HG02884 (cell line): Measurements from ENCODE around the gene SLC13A5.
"Not testable (repeated sequence)": the region's sequence is repeated elsewhere in the genome, so short reads cannot be mapped to it uniquely, and the experiment has no call there.

ENCODE experiments used
- ATAC-seq: cut with Tn5 transposase; IDR thresholded peaks from one replicate; pipeline ENCODE4 v1.9.1; 2021; ENCODE audit warnings: mild to moderate bottlenecking, moderate library complexity; ENCODE audit not compliant: unreplicated experiment

SLC13A5 gene

DNA sequence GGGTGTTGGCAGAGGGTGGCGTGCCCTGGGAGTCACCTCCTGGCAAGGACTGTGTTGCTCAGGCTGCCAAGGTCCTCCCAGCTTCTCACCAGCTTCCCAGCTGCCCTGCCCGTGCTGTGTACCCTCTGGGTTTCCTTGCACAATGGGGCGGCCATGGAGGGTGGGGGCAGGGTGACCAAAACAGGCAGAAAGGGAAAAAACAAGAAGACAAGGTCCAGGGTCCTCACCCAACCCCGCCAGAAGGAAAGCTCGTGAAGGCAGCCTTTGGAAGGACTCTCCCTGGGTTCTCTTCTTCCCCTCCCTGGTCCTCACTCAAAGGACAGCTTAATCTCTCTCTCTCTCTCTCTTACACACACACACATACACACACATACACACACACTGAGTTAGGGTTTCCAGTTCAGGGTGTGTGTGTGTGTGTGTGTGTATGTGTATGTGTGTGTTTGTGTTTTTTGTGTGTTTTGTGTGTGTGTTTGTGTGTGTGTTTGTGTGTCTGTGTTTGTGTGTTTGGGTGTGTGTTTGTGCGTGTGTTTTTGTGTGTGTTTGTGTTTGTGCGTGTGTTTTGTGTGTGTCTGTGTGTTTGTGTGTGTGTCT is 2.0 kb downstream of the SLC13A5 start:
- ATAC-seq: no peak

DNA sequence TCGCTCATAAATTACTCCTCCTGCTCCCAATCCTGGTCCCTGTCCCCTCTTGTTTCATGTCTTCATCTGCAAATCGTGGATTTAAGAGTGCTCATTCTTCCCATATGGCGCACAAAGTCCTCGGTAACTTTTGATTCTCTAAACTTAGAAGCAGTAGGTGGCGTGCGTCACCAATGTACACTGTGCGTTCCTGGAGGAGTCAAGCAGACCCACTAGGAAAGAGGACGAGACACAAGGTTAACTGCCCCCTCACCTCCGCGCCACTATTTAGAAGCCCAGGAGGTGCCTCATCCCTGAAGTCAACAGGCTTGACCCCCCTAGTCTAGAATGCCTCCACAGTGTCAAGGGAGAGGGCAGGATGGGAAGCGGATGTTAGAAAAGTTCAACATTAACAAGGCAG is 2.9 kb downstream of the SLC13A5 start:
- ATAC-seq: no peak

DNA sequence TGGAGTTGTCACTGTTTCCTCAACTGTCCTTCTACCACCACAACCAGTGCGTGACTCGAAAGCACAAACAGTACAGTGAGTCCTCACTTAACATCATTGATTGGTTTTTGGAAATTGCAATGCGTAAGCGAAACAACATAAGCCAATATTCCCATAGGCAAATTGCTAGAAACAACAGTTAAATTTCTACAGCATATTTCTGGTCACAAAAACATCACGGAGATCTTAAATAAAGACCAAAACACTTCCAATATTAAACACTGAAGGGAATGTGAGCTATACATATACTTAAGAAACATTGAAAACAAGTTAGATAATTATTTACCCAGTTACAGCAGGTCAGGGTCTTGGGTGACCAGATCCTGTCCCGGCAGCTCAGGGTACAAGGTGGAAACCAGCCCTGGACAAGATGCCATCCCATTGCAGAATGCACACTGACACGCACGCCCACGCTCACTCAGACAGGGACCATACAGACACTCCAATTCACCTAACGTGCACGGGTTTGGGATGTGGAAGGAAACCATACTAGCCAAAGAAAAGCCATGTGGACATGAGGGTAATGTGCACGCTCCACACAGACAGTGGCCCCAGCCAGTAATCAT is 4.7 kb downstream of the SLC13A5 start:
- ATAC-seq: no peak

DNA sequence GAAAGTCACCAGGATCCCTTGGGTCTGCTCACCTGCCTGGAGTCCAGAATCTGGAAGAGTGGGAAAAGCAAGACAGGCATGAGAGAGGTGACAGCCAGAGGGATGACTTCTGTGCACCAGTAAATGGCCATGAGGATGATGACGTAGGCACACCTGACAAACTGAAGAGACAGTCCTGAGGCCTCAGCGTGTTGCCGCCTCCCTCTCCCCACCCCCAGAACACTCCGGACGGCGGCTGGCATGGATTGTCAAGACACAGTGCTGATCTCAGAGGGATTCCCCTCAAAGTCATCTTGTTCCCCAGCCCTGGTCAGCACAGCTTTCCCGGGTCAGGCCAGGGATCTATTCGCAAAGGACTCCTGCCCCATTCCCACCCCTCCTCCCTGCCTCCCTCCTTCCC is 6.2 kb downstream of the SLC13A5 start:
- ATAC-seq: no peak

DNA sequence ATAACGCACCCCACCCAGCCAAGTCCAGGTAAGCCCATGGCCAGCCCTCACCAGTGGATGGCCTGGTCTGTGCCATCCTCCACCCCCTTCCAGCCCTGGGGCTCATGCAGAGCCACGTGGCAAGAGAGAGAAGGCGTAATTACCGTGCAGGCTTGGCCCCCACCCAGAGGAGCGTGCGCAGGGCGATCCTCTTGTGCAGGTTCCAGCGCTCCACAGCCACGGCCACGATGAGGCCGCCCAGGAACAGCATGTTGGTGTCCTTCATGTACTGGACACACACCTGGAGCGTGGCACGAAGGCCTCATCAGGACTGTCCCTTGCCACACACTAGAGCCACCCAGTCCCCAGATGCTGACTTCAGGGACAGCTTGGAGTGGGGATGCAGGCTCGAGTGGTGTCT is 6.7 kb downstream of the SLC13A5 start:
- ATAC-seq: no peak

DNA sequence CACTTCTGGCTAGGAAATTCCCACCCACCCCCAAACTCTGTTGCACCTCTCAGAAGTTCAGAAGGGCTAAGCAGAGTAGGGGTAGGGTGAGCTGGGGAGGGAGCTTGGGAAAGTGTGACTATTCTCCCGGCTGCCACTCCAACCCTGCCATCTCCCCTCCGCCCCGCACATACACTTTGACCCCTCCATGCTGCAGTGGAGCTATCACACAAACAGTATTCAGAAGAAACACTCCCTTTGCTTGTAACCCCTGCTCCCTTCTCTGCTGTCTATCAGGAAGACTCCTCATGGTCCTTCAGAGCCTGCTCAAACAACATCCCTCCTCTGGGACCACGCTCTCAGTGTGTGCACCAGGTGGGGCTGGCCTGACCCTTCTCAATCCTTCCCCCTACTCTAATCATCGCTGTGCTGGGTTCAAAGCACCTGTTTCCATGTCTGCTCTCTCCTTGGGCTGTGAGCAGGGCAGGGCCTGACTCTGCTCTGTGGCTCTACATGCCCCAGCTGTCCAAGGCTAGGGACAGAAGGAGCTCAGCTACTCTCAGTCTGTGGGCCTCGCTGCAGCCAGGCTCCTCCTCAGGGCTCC is 8.6 kb downstream of the SLC13A5 start:
- no peak for ATAC-seq

DNA sequence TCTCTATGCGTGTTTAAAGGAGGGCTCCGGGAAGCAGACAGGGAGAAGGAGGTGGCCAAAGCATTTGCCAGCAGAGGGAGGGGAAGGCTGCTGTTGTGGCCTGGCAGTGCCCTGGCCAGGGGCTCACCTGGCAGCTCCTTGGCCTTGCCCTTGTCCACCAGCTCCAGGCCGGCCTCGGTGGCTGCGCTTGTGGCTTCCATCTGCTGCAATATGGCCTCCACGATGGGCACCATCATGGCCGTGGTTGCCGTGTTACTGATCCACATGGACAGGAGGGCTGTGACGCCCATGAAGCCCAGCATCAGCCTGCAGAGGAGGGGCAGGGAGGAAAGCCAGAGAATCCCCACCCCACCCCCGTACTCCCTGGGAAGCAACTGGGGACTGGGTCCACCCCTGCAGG is 9.4 kb downstream of the SLC13A5 start:
- no peak for ATAC-seq

DNA sequence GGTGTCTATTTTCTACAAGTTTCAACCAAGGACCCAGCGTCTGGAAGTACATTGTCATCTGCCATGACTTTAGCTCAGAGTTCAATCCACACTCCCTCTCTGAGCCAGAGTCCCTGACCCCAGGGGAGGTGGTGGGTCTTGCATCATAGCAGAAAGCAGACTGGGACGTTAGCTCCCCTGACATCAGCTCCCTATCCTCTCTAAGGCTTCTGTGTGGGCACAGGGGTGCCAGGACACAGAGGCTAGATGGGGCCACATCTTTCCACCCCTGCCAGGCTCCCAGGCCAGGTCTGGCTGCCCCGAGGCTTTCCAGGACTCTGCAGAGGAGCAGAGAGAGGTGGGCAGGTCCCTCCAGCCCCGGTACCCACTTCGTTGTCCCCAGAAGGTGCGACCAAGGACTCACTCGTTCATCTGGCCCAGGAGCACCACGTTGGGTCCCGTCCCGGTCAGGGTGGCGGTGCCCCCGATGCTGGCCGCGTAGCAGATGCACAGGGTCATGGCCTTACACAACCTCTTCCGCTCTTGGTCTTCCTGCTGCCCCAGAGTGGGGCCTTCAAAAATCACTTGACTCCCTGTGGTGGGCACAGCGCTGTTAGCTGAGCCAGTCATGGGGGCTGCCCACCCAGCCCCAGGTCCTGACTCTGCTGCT is 10.5 kb downstream of the SLC13A5 start:
- no peak for ATAC-seq

DNA sequence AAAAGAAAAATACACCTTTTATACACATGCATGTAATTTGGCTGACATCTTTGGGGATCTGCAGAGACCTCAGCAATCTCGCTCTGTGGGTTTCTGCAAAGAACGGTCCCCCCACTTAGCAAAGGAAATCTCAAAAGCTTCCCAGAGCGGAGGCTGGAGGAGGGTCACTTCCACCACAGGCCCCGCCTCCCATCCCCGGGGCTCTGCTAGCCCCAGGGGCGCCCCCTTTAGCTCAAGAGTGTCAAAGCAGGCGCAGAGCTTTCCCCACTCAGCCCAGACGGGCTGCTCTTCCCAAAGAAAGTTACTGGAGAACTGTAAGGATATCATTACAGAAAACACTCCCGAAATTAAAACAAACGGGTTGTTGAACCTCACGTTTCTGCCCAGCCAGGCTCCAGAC is 11.4 kb downstream of the SLC13A5 start:
- ATAC-seq: no peak

DNA sequence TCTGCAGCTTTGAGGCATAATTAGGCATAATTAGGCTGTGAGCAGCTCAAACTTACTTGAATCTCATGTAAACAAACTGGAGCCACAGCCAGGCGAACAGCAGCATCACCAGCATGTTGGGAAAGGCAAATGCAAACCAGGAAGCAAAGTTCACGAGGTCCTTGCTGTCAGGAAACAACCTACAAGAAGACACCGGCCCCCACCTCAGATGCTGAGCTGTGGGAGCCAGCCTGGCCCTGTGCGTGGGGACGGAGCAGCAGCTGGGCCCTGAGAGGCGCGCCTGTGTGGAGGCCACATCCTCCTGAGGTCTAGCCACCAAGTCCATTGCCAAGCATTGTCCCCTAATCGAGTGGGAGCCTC is 12.2 kb downstream of the SLC13A5 start:
- ATAC-seq: no peak

DNA sequence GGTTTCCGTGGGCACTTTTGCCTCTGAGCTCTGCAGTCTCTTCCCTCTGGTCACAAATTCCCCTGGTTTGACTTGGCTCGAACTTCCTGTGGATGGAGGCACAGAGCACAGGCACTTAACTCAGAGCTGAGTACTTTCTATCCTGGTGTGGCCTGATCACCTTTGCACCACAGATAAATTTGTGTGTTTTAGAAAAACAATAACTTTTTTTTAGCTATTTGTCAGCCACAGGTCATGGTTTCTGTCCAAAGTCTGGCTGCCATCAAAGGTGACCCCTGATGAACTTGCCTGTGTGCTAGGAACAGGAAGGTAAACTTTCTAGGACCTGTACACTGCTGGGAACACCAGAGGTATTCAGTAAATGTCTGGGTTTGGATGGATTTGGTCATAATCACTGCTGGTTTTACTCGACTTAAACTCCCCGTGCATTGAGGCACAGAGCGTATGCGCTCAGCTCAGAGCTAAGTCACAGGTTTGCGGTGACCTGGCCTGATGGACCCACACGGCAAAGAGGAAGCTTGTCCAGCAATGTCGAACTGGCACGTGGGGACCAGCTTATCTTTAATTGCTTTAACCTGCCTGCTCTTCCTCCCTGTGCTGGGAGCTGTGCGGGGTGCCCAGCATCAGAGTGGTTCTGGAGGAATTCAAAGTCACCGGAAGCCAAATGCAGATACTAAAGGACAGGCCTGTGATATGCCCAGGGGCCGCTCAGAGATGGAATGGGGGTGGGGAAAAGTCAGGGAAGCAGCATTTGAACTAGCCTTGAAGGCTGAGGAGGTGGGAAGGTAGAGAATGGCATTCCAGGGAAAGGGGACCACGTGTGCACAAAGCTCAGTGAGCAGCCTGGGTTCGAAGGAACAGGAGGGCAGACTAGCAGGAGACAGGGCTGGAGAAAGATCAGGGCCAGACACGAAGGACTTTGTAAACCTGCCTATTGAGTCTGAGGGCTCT is 12.9 kb downstream of the SLC13A5 start:
- no peak for ATAC-seq

DNA sequence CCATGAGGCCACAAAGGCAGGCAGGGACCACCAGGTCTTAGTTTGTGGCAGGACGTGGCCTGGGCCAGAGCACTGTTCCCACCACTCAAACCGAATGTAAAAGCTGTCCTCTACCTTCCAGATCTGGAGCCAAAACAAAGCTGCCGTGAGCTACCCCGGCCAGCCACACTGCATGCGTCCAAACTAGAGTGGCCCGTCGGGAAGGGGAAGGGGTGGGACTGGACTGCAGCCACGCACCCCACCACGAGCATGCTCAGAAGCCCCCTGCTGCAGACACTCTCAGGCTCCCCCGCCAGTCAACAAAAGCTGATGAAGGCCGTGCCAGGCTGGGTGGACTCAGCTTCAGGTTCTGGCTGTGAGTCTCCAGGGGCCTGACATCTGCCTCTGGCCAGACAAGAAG is 15.2 kb downstream of the SLC13A5 start:
- no peak for ATAC-seq

DNA sequence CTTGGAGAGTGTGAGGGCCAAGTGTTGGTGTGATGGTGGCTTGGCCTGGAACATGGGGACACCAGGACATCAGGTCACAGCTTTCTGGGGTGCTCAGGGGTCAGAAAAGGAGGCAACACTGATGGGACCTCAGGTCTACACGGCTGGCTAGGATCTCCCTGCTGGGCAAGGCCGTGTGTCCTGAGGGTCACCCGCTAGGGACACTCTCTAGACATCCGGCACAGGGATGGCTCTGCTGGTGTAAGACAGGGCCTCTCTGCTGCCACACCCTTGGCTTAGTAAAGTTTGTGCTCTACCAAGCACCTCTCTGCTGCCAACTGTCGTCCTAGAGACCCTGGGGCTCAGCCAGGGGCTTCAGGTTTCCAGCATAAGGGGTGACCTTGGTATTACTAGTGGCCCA is 16.3 kb downstream of the SLC13A5 start:
- ATAC-seq: no peak

DNA sequence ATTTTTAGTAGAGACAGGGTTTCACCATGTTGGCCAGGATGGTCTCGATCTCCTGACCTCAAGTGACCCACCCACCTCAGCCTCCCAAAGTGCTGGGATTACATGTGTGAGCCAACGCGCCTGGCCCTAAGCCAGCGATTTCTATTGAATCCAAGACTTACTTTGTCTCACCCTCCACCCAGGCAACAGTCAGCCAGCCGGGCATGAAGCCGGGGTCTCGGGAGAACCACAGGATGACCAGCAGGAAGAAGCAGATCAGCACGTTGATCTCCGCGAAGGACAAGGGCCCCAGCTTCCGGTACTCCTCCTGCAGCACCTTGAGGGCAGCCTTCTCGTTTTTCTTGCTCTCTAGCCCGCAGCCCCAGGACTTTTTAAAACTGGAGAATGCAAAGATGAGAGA is 17.6 kb downstream of the SLC13A5 start:
- no peak for ATAC-seq

DNA sequence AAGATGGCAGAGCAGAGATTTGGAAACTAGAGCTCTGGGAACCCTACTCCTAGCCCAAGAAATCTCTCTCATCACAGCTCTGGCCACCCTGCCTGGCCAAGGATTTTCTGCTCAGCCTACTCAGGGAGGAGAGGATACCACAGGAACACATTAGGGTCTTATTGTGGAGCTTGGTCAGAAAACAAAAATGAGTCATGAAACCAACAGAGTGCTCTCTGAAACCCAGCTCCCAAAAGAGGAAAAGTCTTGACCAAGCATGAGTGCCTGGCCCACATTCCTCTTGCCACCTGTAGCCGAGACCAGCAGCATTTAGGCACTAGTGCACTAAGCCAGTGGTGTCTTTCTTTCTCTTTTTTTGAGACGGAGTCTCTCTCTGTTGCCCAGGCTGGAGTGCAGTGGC is 18.1 kb downstream of the SLC13A5 start:
- ATAC-seq: no peak

DNA sequence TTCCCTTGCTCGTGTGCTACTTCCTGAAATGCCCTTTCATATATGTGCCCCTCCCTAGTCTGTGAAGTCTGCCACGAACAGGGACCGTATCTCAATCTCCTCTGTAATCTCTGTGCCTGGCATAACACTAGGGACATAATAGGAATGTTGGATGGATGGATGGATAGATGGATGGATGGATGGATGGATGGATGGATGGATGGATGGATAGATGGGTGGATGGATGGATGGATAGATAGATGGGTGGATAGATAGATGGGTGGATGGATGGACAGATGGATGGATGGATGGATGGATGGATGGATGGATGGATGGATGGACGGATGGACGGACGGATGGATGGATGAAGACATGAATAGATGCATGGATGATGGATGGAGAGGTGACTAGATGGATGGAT is 21.2 kb downstream of the SLC13A5 start:
- not testable (repeated sequence) for ATAC-seq

DNA sequence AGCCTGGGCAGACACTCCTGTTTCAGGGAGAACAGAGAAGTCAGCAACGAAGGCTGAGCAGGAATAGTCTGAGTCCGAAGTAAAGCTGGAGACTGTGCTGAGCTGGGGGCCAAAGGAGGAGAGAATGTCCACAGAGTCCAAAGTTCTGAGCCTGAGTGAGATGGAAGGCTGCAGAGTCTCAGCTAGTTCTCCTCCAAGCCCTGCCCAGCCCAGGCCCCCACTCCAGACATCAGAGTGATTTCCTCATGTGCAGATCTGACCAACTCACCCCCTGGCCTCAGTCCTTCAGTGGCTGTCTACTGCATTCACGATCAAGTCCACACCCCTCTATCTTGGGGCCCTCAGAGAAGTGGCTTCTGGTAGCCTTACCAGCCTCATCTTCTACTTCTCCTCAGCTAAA is 21.6 kb downstream of the SLC13A5 start:
- ATAC-seq: no peak

DNA sequence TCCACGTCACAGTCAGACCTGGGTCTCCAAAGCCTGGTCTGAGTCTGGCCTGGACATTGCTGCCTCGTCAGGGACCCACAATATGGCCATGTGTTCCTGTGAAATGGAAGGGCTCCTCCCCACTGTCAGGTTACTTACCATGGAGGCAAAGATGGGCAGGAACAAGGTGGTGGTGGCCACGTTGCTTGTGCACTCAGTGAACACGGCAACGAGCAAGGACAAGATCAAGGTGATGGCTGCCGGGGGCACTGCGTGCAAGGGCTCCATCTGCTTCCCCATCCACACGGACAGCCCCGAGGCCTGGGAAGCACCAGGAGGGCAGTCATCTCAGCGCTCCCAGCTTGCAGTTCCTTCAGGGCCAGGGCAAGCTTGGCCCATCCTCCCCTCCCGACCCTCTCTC is 22.5 kb downstream of the SLC13A5 start:
- ATAC-seq: no peak

DNA sequence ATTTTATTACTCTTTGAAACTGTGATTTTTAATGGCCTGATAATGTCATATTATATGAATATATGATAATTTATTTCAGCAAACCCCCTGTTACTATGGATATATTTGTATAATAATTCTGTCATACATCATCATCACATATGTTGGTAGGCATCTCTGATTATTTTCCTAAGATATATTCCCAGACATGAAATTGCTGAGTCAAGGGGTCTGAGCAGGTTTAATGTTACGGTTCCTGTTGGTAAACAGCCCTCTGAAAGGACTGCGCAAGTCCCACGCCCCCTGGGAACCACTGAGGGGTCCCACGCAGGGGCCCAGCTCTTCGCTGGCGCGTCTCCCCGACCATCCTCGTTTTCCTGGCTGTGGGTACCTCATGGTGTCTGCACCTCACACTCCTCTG is 24.2 kb downstream of the SLC13A5 start:
- no peak for ATAC-seq

DNA sequence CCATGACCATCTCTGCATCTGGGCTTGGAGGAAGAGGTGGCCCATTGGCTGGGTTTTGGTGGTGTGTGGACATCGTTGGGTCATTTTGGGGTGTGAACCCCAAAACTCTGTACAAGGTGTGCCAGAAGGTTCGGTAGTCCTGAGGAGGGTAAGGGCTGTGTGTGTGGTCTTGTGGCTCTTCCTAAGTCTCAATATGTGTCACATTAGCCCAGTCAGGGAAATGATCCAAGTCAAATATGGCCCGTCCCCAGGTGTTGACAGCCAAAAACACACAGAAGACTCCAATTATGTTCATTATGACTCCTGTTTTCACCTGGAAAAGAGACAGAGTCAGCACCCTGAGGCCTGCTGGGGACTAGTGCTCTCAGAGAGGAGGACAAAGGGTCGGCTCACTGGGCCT is 27.1 kb downstream of the SLC13A5 start:
- ATAC-seq: no peak
